T follicular helper cell (primary cell): ENCODE measurements around the gene EGLN2.
"Not testable (repeated sequence)": the region's sequence is repeated elsewhere in the genome, so short reads cannot be mapped to it uniquely, and the experiment has no call there.

Source experiments
- DNase-seq: peaks from one replicate; pipeline ENCODE4 v3.0.0-alpha.2; 2020; ENCODE audit warnings: low read depth

EGLN2 gene

GRCh38 chr19:40846722-40847121 is 47.7 kb downstream of the EGLN2 start:
- not testable (repeated sequence) for DNase-seq

DNA sequence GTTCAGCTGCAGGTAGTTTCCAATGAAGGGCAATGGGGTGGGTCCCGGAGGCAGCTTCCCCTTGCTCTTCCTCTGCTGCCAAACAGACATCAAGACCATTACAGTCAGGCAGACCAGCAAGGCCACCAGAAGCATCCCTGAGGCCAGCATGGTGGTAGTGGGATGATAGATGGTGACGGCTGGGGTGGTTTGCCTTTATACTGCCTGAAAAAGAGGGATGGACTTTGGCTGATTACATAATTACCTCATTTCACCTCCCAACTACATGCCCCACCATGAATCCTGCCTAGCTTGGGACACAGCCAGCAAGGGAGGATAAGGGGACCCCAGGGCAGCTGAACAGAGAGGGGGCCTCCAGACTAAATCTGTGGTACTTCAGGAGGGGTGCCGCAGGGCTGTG is 51.3 kb downstream of the EGLN2 start, which contains the start of gene CYP2A6:
Gene CYP2A6 (minus strand): TSS at position 171 of the 400 bp plus-strand sequence. CDS start 21 bp downstream, at position 150.
- not testable (repeated sequence) for DNase-seq

GRCh38 chr19:40852467-40853152 is 53.6 kb downstream of the EGLN2 start:
- DNase-seq, result not testable (repeated sequence)
